RWPE2 (cell line): ENCODE results near the gene CYP39A1.
A peak's percentile ranks its signal among the peaks of the same experiment; 100 is the strongest.

Experiments used
- ATAC-seq: fragments of 200-7000 bp; cut with Tn5 transposase; 3 replicates; pipeline ENCODE4 v1.9.1; 2021; ENCODE audit warnings: low read depth
- DNase-seq: peaks from one replicate; pipeline ENCODE4 v3.0.0-alpha.2; 2020; ENCODE audit warnings: low spot score
- H3K27ac ChIP-seq: fragments of 450-650 bp; 2 replicates; pipeline ENCODE4 v1.5.1; 2017; ENCODE audit warnings: mild to moderate bottlenecking; ENCODE audit not compliant: poor library complexity, severe bottlenecking
- H3K27me3 ChIP-seq: fragments of 250-450 bp; sonication (Bioruptor Pico); 2 replicates; pipeline ENCODE4 v1.5.1; 2021; ENCODE audit warnings: mild to moderate bottlenecking, moderate library complexity; ENCODE audit not compliant: insufficient read depth, poor library complexity, severe bottlenecking
- H3K36me3 ChIP-seq: fragments of 250-450 bp; sonication (Bioruptor Pico); 2 replicates; pipeline ENCODE4 v1.5.1; 2020; ENCODE audit warnings: low read depth, mild to moderate bottlenecking, moderate library complexity
- H3K4me1 ChIP-seq: fragments of 250-450 bp; sonication (Bioruptor Pico); 2 replicates; pipeline ENCODE4 v1.5.1; 2021; ENCODE audit warnings: mild to moderate bottlenecking, moderate library complexity; ENCODE audit not compliant: insufficient read depth, poor library complexity, severe bottlenecking
- H3K4me3 ChIP-seq: fragments of 250-450 bp; sonication (Bioruptor Pico); 2 replicates; pipeline ENCODE4 v1.5.1; 2021; ENCODE audit warnings: mild to moderate bottlenecking, moderate library complexity; ENCODE audit not compliant: severe bottlenecking
- H3K9me3 ChIP-seq: fragments of 250-450 bp; sonication (Bioruptor Pico); 2 replicates; pipeline ENCODE4 v1.5.1; 2021; ENCODE audit warnings: mild to moderate bottlenecking, moderate library complexity; ENCODE audit not compliant: severe bottlenecking
- CTCF ChIP-seq: fragments of 450-650 bp; IDR thresholded peaks from one replicate; pipeline ENCODE4 v1.5.1; 2017; ENCODE audit warnings: mild to moderate bottlenecking, moderate library complexity; ENCODE audit not compliant: poor library complexity, severe bottlenecking

Gene CYP39A1

GRCh38 chr6:46501136-46502089, 151.2 kb downstream of the CYP39A1 start:
- H3K27ac ChIP-seq, result no peak overlapping the region
- peaks cover 12% of the 10 kb centered on the region for H3K27me3 ChIP-seq
- no peak for DNase-seq
- H3K4me1 ChIP-seq, result no peaks in the 10 kb centered on the region
- H3K9me3 ChIP-seq, result no peaks in the 10 kb centered on the region
- no peaks in the 10 kb centered on the region for H3K36me3 ChIP-seq
- no peak overlapping the region for H3K4me3 ChIP-seq
- TF ChIP-seq CTCF, result no peak
- 0 out of 3 replicates have a peak, but pooled peaks have one; percentile 35 for ATAC-seq

GRCh38 chr6:46500382-46500781, 152.2 kb downstream of the CYP39A1 start:
- no peaks in the 10 kb centered on the region for H3K4me1 ChIP-seq
- no peaks in the 10 kb centered on the region for H3K36me3 ChIP-seq
- no peak overlapping the region for H3K27ac ChIP-seq
- H3K4me3 ChIP-seq, result no peak overlapping the region
- DNase-seq (no peak), ATAC-seq (no peak)
- peaks cover 12% of the 10 kb centered on the region for H3K27me3 ChIP-seq
- no peaks in the 10 kb centered on the region for H3K9me3 ChIP-seq
- no peak for TF ChIP-seq CTCF
